ENCODE measurements around the gene UBXN4.
"Not testable (repeated sequence)": the region's sequence is repeated elsewhere in the genome, so short reads cannot be mapped to it uniquely, and the experiment has no call there.

UBXN4 gene, protein sequence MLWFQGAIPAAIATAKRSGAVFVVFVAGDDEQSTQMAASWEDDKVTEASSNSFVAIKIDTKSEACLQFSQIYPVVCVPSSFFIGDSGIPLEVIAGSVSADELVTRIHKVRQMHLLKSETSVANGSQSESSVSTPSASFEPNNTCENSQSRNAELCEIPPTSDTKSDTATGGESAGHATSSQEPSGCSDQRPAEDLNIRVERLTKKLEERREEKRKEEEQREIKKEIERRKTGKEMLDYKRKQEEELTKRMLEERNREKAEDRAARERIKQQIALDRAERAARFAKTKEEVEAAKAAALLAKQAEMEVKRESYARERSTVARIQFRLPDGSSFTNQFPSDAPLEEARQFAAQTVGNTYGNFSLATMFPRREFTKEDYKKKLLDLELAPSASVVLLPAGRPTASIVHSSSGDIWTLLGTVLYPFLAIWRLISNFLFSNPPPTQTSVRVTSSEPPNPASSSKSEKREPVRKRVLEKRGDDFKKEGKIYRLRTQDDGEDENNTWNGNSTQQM

DNA sequence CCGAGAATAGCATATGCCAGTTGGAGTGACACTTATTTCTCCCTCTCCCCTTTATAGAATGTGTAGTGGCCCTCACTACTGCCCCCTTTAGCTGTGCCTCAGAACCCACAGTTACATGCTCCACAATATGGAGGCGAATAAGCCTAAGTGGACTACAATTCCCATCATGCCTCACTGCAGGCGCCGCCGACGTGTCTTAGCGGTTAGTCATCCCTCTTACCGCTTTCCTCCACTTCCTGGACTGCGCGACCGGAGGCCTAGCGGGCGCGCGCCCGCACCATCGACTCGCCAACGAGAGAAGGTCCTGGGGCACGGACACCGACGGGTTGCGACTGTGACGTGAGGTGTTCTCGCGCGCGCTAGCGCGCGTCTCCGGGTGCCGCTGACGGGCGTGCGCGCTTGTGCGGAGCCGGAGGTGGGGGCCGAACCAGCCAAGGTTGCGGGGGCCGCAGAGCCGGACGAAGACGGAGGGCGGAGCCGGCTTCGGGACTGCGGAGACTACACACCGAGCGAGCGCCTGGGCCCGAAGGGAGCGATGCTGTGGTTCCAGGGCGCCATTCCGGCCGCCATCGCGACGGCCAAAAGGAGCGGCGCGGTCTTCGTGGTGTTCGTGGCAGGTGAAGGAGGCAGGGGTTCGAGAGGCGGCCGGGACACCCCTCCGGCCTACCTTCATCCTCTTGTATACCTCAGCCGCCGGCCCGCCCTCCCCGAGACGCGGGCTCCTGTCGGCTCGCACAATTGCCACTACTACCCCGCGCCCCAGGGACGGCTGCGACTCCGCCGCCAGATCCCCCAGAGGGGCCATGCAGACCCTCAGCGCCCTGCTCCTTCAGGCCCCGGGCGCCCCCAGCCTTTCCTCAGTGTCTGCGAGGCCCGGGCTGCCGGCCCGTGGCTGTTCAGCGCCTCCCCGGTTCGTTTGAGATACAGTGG is at the start of gene UBXN4:
Gene UBXN4 (plus strand): TSS at position 461 of the 930 bp plus-strand sequence. CDS start 75 bp downstream, at position 536.
- peak; percentile 98 for DNase-seq (ENCODE audit: low read depth)
- peak; percentile 63 for TF ChIP-seq CTCF (conservative IDR thresholded peaks at IDR 0.05; ENCODE audit: low read depth, low read length)
- peak within 1 kb of the TSS; percentile 86 for H3K4me3 ChIP-seq (ENCODE audit: low read length)

DNA sequence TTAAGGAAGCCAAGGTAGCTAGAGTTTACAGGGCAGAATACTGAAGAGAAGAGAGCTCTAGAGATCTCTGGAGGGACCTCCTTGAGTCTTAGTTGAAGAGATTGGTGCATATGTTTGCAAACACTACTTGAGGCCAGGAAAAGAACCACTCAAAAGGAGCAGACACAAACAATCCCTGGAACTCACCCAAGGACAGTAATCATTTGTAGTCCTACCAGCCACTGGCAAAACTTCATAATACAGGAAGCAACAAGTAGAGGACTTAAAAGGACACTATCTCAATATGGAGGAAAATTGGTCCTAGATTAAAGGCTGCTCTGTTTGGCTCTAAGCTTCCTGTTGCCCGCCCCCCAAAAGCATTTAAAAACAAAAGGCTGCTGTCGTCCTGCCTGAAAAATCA is 46.9 kb upstream of the UBXN4 start:
- no peak overlapping the region for H3K4me3 ChIP-seq (ENCODE audit: low read length)
- DNase-seq (ENCODE audit: low read depth), result no peak
- no peak for TF ChIP-seq CTCF (conservative IDR thresholded peaks at IDR 0.05; ENCODE audit: low read depth, low read length)

DNA sequence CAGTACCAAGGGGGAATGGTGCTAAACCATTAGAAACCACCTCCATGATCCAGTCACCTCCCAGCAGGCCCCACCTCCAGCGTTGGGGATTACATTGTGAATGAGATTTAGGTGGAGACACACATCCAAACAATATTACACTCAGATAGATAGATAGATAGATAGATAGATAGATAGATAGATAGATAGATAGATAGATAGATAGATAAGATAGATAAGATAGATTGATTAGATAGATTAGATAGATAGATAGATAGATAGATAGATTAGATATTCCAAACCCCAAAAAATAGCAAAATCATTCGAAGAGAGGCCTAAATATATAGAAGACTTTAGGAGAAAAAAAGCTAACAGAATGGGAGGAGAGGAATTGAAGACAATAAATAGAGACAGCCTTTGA is 42.8 kb upstream of the UBXN4 start:
- TF ChIP-seq CTCF (conservative IDR thresholded peaks at IDR 0.05; ENCODE audit: low read depth, low read length), result no peak
- no peak for DNase-seq (ENCODE audit: low read depth)

DNA sequence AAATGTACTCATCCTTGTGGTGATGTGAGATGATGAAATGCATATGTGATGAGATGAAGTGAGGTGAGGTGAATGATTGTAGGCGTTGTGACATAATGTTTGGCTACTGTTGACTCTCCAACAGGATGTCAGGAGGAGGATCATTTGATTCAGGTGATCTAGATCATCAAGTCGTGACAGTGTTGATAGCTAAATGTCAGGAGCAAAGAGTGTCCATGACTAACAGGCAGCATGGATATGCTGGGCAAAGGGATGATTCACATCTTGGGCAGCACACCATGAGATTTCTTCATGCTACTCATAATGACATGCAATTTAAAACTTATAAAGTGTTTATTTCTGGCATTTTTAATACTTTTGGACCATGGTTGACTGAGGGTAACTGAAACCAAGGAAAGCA is 40.2 kb upstream of the UBXN4 start:
- no peak for TF ChIP-seq CTCF (conservative IDR thresholded peaks at IDR 0.05; ENCODE audit: low read depth, low read length)
- no peak overlapping the region for H3K4me3 ChIP-seq (ENCODE audit: low read length)
- no peak for DNase-seq (ENCODE audit: low read depth)

More for the DNA sequence above, 42.8 kb upstream of the UBXN4 start:
- H3K4me3 ChIP-seq (ENCODE audit: low read length), result no peak overlapping the region

GRCh38 chr2:135703300-135703699 is 38.4 kb upstream of the UBXN4 start:
- TF ChIP-seq CTCF (conservative IDR thresholded peaks at IDR 0.05; ENCODE audit: low read depth, low read length), result no peak
- DNase-seq (ENCODE audit: low read depth), result no peak

DNA sequence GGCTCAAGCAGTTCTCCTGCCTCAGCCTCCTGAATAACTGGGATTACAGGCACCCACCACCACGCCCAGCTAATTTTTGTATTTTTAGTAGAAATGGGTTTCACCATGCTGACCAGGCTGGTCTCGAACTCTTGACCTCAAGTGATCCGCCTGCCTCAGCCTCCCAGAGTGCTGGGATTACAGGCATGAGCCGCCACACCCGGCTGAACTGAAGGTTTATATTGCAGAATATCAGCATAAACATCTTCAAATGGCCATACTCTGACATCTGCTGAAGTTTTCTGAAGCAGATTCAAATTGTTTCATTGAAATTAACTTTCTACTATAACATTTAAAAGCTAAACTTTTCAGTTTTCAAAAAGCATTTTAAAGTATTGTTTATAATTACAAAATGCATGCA is 37.6 kb upstream of the UBXN4 start:
- DNase-seq (ENCODE audit: low read depth); H3K4me3 ChIP-seq (ENCODE audit: low read length): not testable (repeated sequence)

More at GRCh38 chr2:135703300-135703699, 38.4 kb upstream of the UBXN4 start:
- no peak overlapping the region for H3K4me3 ChIP-seq (ENCODE audit: low read length)

DNA sequence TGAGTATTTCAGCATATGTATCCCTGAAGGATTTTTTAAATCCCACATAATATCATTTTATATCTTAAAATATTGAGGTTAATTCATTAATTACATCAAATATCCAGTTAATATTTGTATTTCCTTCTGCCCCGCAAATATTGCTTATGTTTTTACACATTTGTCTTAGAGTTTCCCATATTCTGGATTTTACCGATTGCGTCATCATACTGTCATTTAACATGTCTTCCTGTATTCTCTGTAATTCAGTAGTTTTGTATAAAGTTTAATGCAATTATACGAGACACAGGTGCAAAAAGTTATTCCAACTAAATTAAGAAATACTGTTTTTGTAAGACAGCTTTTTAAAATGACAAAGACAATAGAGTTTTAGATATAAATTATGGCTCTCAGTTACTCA is 33.5 kb upstream of the UBXN4 start:
- H3K4me3 ChIP-seq (ENCODE audit: low read length), result no peak overlapping the region
- no peak for DNase-seq (ENCODE audit: low read depth)
- no peak for TF ChIP-seq CTCF (conservative IDR thresholded peaks at IDR 0.05; ENCODE audit: low read depth, low read length)
